Measurements from ENCODE around the gene SLC17A9. TPM values are rescaled to one million over a fixed set of nuclear protein-coding genes. Genes with fewer than 3 reads are reported as not detected.

Gene SLC17A9
- total RNA-seq, 1 donor from 2014 or later: 12.0 TPM

DNA sequence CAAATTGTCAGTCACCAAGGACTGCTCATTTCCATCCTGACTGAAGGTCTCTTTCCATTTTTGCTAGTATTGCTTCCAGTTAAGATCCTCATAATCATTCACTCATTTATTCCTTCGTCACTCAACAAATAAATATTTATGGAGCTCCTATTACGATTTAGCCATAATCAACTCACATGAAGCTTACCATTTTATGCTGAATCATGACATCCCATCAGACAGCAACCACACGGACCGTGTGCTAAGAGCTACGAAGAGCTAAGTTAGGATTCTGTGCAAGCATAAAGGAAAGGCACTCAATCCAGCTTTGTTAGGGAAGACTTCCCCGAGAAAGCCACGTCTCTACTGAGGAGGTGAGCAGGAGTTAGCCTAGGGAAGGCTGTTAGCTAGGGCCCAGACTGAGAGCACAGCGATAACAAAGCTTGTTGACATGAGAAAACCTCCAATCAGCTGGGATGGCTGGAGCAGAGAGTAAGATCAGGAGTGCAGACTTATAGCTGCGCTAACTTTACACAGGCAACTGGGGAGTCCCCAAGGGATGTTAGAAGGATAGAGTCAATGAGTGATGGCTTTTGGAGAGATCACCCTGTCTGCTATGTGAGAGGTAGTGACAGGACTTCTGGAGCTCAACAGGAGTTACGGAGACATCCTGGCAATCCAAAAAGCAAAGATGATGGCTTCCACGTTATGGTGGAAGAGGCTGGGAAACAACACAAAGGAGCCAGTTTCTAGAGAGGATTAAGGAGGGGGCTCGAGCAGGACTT, 17.1 kb upstream of the SLC17A9 start:
- TF ChIP-seq, protein P1, sequence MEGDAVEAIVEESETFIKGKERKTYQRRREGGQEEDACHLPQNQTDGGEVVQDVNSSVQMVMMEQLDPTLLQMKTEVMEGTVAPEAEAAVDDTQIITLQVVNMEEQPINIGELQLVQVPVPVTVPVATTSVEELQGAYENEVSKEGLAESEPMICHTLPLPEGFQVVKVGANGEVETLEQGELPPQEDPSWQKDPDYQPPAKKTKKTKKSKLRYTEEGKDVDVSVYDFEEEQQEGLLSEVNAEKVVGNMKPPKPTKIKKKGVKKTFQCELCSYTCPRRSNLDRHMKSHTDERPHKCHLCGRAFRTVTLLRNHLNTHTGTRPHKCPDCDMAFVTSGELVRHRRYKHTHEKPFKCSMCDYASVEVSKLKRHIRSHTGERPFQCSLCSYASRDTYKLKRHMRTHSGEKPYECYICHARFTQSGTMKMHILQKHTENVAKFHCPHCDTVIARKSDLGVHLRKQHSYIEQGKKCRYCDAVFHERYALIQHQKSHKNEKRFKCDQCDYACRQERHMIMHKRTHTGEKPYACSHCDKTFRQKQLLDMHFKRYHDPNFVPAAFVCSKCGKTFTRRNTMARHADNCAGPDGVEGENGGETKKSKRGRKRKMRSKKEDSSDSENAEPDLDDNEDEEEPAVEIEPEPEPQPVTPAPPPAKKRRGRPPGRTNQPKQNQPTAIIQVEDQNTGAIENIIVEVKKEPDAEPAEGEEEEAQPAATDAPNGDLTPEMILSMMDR (IDR thresholded peaks at IDR 0.05; ENCODE audit: insufficient read depth, low read length, poor library complexity, severe bottlenecking): no peak
- H3K27me3 ChIP-seq (ENCODE audit: control insufficient read depth, insufficient read depth, low read length): no peaks in the 10 kb centered on the region
- DNase-seq (ENCODE audit: low read depth): no peak
- no peak overlapping the region for H3K4me3 ChIP-seq (ENCODE audit: low read depth, low read length)
- H3K36me3 ChIP-seq (ENCODE audit: control insufficient read depth, insufficient read depth, low read length): peaks cover 3% of the 10 kb centered on the region

DNA sequence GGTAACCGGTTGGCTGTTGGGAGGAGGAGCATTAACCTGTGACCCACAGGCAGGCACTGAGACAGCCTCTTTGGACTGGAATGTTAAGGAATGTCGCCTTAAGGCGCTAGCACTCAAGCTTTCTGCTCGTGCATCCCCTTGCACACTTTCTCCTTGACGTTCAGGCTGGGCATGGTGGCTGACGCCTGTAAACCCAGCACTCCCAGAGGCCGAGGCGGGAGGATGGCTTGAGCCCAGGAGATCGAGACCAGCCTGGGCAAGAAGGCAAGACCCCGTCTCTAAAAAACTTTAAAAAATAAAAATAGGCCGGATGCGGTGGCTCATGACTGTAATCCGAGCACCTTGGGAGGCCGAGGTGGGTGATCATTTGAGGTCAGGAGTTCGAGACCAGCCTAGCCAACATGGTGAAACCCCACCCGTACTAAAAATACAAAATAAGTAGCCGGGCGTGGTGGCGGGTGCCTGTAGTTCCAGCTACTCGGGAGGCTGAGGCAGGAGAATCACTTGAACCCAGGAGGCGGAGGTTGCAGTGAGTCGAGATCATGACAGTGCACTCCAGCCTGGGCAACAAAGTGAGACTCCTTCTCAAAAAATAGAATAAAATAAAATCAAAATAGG, 16.4 kb upstream of the SLC17A9 start:
- no peak for DNase-seq (ENCODE audit: low read depth)
- no peaks in the 10 kb centered on the region for H3K27me3 ChIP-seq (ENCODE audit: control insufficient read depth, insufficient read depth, low read length)
- H3K36me3 ChIP-seq (ENCODE audit: control insufficient read depth, insufficient read depth, low read length): peaks cover 3% of the 10 kb centered on the region
- H3K4me3 ChIP-seq (ENCODE audit: low read depth, low read length): peak overlapping the region; percentile 81
- TF ChIP-seq, protein P1 (IDR thresholded peaks at IDR 0.05; ENCODE audit: insufficient read depth, low read length, poor library complexity, severe bottlenecking): no peak

DNA sequence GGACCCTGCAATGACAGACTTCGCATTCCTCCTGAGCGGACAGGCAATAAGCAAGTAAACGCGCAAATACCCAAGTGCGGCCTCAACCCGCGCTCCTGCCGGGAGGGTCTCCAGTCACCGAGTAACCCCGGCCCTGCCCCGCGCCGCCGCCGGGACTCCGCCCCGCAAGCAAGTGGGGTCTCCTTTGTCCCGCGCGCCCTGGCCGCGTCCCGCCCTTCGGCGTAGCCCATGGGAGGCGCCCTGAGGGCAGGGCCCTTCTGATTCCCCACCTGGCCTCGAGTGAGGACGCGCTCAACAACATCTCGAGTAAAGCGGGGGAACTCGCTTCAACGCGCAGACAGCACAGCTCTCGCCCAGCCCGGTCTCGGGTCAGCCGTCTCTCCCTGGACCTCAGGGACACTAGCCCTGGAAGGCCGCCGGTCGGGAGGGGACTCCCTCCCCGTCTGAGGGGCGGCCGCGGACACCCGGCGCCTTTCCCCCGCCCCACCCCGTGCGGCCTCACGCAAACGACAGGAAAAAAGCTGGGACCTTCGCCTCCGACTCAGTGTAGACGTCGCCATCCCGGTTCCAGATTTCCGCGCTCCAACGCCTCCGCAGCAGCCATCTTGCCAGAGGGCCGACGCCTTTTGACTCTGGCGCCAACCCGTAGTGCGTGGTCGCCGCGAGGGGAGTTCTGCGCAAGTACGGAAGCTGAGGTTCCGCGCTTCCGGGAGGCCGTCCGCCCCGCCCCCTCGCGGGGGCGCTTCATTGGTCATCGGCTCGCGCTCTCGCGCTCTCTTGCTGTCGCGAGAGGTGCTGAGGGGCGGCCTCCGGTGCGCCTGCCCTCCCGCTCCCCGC, 15.0 kb upstream of the SLC17A9 start:
- TF ChIP-seq, protein P1 (IDR thresholded peaks at IDR 0.05; ENCODE audit: insufficient read depth, low read length, poor library complexity, severe bottlenecking): no peak
- peak; percentile 80 for DNase-seq (ENCODE audit: low read depth)
- Histone ChIP-seq H3K4me3 (ENCODE audit: low read depth, low read length) (peak overlapping the region; percentile 82), H3K27me3 (ENCODE audit: control insufficient read depth, insufficient read depth, low read length) (no peaks in the 10 kb centered on the region), H3K36me3 (ENCODE audit: control insufficient read depth, insufficient read depth, low read length) (peaks cover 3% of the 10 kb centered on the region)

DNA sequence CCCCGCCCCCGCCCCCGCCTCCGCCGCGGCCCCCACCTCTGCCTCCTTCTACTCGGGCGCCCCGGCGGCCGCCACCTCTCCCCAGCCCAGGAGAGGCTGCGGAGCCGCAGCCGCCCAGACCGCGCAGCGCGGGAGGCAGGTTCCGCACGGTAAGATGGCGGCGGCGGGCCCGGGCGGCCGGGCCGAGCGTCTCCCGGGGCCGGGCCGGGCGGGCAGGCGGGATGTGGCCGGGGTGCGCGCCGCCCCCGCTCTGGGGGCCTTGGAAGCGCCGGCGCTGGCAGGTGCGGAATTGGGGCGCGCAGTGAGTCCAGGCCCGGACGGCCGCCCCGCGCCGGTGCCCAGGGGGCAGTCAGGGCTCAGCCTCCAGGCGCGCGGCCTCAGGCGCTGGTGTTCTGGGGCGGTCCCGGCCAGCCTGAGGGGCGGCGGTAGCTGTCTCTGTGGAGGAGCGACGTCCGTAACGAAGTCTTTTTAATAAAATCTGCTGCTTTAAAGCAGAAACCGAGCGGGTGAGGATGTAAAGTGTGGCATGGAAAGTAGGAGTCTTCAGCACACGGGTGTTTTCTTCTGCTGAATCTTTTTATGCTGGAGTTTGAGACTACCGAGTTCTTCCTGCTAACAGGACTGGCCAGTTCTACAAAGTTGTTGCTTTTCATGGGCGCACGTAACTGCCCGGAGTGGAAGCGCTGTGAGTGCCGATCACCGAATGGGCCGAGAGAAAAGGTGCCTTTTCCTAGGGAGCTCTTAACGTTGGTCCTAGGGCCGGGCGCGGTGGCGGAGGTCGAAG, 14.2 kb upstream of the SLC17A9 start, which contains the start of gene GID8:
GID8 (plus strand) TSS at position 43 of the 784 bp plus-strand sequence. CDS start 3,356 bp downstream, outside the sequence.
- H3K4me3 ChIP-seq (ENCODE audit: low read depth, low read length): peak within 1 kb of the TSS; percentile 82
- peaks cover 3% of the 10 kb centered on the region for H3K36me3 ChIP-seq (ENCODE audit: control insufficient read depth, insufficient read depth, low read length)
- DNase-seq (ENCODE audit: low read depth): no peak
- TF ChIP-seq, protein P1 (IDR thresholded peaks at IDR 0.05; ENCODE audit: insufficient read depth, low read length, poor library complexity, severe bottlenecking): no peak
- H3K27me3 ChIP-seq (ENCODE audit: control insufficient read depth, insufficient read depth, low read length): no peaks in the 10 kb centered on the region

DNA sequence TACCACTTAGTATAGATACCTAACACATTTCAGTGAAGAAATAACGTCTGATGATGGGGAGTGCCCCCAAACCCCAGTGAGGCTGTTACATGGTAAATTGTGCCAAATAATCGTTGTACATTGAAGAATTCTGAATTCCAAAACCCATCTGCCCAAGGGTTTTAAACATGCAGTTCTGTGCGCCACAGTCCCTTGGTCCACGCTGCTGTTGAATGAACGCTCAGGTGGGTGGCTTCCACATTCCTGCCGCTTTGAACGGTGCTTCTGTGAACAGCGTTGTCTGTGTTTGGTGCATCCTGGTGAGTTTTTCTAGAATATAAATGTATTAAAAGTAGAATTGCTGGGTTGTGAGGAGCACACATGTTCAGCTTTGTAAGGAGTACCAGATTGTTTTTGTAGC, 11.6 kb upstream of the SLC17A9 start:
- TF ChIP-seq, protein P1 (IDR thresholded peaks at IDR 0.05; ENCODE audit: insufficient read depth, low read length, poor library complexity, severe bottlenecking): no peak
- DNase-seq (ENCODE audit: low read depth): no peak
- Histone ChIP-seq H3K27me3 (ENCODE audit: control insufficient read depth, insufficient read depth, low read length) (no peaks in the 10 kb centered on the region), H3K4me3 (ENCODE audit: low read depth, low read length) (no peak overlapping the region), H3K36me3 (ENCODE audit: control insufficient read depth, insufficient read depth, low read length) (peaks cover 4% of the 10 kb centered on the region)
